ENCODE data around the gene RLBP1.

RLBP1 gene

DNA sequence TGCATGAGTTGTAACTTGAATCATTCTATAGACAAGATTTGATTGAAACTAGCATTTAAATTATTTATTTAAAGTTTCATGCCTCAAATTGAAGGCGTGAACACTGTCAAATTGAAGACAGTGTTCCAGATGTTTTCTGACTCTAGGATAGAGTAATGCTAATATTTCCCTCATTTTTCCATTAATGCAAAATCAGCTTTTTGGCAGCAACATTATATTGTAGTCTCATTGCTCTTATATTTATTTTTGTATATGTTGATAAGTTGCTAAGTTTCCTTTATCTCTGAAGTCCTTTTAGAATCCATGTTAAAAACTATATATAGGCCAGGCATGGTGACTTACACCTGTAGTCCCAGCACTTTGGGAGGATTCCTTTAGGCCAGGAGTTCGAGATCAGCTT, 27.2 kb upstream of the RLBP1 start:
- ChIA-PET POLR2A (no interaction called here), CTCF (interaction anchor here (0.6 to 1.0 kb wide), 4 partner anchors 42 to 347 kb away, joined by 3 to 5 read pairs (median 3); no protein-coding TSS in a partner anchor)
- no peaks in the 10 kb centered on the region for H3K9me3 ChIP-seq (ENCODE audit: control insufficient read depth, insufficient read depth, low read depth, low read length)
- H3K27ac ChIP-seq (ENCODE audit: extremely low read depth, low read depth, low read length): no peak overlapping the region
- no peak overlapping the region for H3K4me3 ChIP-seq (ENCODE audit: low read depth, low read length)
- TF ChIP-seq ZNF426 (tag by site-specific recombination; IDR thresholded peaks at IDR 0.05): no peak
- no peak for TF ChIP-seq ZNF791 (tag by site-specific recombination; IDR thresholded peaks at IDR 0.05)
- TF ChIP-seq ZNF660 (tag by site-specific recombination; IDR thresholded peaks at IDR 0.05): no peak
- H3K4me1 ChIP-seq (ENCODE audit: control insufficient read depth, insufficient read depth, low read length): peaks cover 6% of the 10 kb centered on the region
- H3K36me3 ChIP-seq (ENCODE audit: control insufficient read depth in 2 of 2, insufficient read depth in 1 of 2, low read length in 2 of 2): peaks cover 59 to 68% of the 10 kb centered on the region in 2 experiments

GRCh38 chr15:89247446-89247845, 26.1 kb upstream of the RLBP1 start:
- H3K9me3 ChIP-seq (ENCODE audit: control insufficient read depth, insufficient read depth, low read depth, low read length): no peaks in the 10 kb centered on the region
- CTCF ChIA-PET: interaction anchor here (0.9 to 3.3 kb wide), 2 partner anchors 10 to 41 kb away, joined by 3 to 25 read pairs; no protein-coding TSS in a partner anchor
- H3K27ac ChIP-seq (ENCODE audit: extremely low read depth, low read depth, low read length): no peak overlapping the region
- H3K4me1 ChIP-seq (ENCODE audit: control insufficient read depth, insufficient read depth, low read length): peaks cover 8% of the 10 kb centered on the region
- POLR2A ChIA-PET: interaction anchor here (0.6 to 0.8 kb wide), 2 partner anchors 44 to 410 kb away, joined by 3 to 7 read pairs; no protein-coding TSS in a partner anchor
- no peak overlapping the region for H3K4me3 ChIP-seq (ENCODE audit: low read depth, low read length)
- peaks cover 56 to 58% of the 10 kb centered on the region in 2 experiments for H3K36me3 ChIP-seq (ENCODE audit: control insufficient read depth in 2 of 2, insufficient read depth in 1 of 2, low read length in 2 of 2)
- TF ChIP-seq, protein P1, sequence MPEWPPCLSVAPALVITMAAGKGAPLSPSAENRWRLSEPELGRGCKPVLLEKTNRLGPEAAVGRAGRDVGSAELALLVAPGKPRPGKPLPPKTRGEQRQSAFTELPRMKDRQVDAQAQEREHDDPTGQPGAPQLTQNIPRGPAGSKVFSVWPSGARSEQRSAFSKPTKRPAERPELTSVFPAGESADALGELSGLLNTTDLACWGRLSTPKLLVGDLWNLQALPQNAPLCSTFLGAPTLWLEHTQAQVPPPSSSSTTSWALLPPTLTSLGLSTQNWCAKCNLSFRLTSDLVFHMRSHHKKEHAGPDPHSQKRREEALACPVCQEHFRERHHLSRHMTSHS (tag by site-specific recombination; IDR thresholded peaks at IDR 0.05): no peak
- no peak for TF ChIP-seq ATF2 (tag by site-specific recombination; IDR thresholded peaks at IDR 0.05; ENCODE audit: low read depth)
- no peak for TF ChIP-seq ZFP3 (tag by site-specific recombination; IDR thresholded peaks at IDR 0.05; ENCODE audit: low read depth)
- no peak for TF ChIP-seq ZNF600 (tag by site-specific recombination; IDR thresholded peaks at IDR 0.05)

DNA sequence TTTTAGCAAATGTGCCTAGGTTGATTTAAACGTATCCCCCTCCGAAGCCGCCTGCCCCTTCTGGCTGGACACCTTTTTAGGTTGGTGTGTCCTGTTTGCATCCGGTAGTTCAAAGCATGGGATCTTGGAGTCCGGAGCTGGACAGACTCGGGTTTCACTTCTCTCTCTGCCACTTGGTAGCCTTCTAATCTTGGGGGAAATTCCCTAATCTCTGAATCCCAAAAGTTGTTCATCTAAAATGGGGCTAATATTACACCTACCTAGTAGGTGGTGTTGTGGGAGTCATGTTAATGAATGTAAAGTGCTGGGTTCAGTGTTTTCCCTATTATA, 23.2 kb upstream of the RLBP1 start:
- peaks cover 8% of the 10 kb centered on the region for H3K4me1 ChIP-seq (ENCODE audit: control insufficient read depth, insufficient read depth, low read length)
- ChIA-PET CTCF (interaction anchor here (0.6 to 3.3 kb wide), 8 partner anchors 38 to 326 kb away, joined by 3 to 25 read pairs (median 4); no protein-coding TSS in a partner anchor), POLR2A (interaction anchor here (0.6 to 2.3 kb wide), 11 partner anchors 9 to 777 kb away, joined by 3 to 11 read pairs (median 6); partner anchors contain the start of gene MRPL46)
- peaks cover 29 to 37% of the 10 kb centered on the region in 2 experiments for H3K36me3 ChIP-seq (ENCODE audit: control insufficient read depth in 2 of 2, insufficient read depth in 1 of 2, low read length in 2 of 2)
- peak overlapping the region; percentile 71 for H3K4me3 ChIP-seq (ENCODE audit: low read depth, low read length)
- no peaks in the 10 kb centered on the region for H3K9me3 ChIP-seq (ENCODE audit: control insufficient read depth, insufficient read depth, low read depth, low read length)
- H3K27ac ChIP-seq (ENCODE audit: extremely low read depth, low read depth, low read length): peak overlapping the region; percentile 68
- TF ChIP-seq ZNF140 (tag by site-specific recombination; IDR thresholded peaks at IDR 0.05) (no peak), AEBP2 (tag by site-specific recombination; IDR thresholded peaks at IDR 0.05; ENCODE audit: borderline replicate concordance) (no peak), PRDM10 (tag by site-specific recombination; IDR thresholded peaks at IDR 0.05) (no peak; the same call in 1 of the 2 replicates), ZNF658 (tag by site-specific recombination; IDR thresholded peaks at IDR 0.05) (no peak), GLI2 (tag by site-specific recombination; IDR thresholded peaks at IDR 0.05; ENCODE audit: borderline replicate concordance, low read depth) (no peak), KLF9 (tag by site-specific recombination; IDR thresholded peaks at IDR 0.05; ENCODE audit: low read depth) (no peak)
- TF ChIP-seq, protein P2, sequence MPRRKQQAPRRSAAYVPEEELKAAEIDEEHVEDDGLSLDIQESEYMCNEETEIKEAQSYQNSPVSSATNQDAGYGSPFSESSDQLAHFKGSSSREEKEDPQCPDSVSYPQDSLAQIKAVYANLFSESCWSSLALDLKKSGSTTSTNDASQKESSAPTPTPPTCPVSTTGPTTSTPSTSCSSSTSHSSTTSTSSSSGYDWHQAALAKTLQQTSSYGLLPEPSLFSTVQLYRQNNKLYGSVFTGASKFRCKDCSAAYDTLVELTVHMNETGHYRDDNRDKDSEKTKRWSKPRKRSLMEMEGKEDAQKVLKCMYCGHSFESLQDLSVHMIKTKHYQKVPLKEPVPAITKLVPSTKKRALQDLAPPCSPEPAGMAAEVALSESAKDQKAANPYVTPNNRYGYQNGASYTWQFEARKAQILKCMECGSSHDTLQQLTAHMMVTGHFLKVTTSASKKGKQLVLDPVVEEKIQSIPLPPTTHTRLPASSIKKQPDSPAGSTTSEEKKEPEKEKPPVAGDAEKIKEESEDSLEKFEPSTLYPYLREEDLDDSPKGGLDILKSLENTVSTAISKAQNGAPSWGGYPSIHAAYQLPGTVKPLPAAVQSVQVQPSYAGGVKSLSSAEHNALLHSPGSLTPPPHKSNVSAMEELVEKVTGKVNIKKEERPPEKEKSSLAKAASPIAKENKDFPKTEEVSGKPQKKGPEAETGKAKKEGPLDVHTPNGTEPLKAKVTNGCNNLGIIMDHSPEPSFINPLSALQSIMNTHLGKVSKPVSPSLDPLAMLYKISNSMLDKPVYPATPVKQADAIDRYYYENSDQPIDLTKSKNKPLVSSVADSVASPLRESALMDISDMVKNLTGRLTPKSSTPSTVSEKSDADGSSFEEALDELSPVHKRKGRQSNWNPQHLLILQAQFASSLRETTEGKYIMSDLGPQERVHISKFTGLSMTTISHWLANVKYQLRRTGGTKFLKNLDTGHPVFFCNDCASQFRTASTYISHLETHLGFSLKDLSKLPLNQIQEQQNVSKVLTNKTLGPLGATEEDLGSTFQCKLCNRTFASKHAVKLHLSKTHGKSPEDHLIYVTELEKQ (tag by site-specific recombination; IDR thresholded peaks at IDR 0.05; ENCODE audit: borderline replicate concordance): no peak
- TF ChIP-seq, protein P3, sequence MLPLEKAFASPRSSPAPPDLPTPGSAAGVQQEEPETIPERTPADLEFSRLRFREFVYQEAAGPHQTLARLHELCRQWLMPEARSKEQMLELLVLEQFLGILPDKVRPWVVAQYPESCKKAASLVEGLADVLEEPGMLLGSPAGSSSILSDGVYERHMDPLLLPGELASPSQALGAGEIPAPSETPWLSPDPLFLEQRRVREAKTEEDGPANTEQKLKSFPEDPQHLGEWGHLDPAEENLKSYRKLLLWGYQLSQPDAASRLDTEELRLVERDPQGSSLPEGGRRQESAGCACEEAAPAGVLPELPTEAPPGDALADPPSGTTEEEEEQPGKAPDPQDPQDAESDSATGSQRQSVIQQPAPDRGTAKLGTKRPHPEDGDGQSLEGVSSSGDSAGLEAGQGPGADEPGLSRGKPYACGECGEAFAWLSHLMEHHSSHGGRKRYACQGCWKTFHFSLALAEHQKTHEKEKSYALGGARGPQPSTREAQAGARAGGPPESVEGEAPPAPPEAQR (tag by site-specific recombination; IDR thresholded peaks at IDR 0.05): no peak

All from HEK293 (cell line).